Mesothelial cell of epicardium (in vitro differentiated cells): ENCODE data around the gene TAF8. TPM values are rescaled to one million over a fixed set of nuclear protein-coding genes. Genes with fewer than 3 reads are reported as not detected.
"Not testable (repeated sequence)": the region's sequence is repeated elsewhere in the genome, so short reads cannot be mapped to it uniquely, and the experiment has no call there.

Experiments
- DNase-seq, 2 experiments: peaks; one replicate each; pipeline ENCODE4 v3.0.0; 2021; ENCODE audit warnings: low spot score in 2 of 2; ENCODE audit not compliant: unreplicated experiment in 2 of 2
- H3K27ac Mint-ChIP-seq: 2 replicates; pipeline ENCODE4 v1.8.0; 2021; ENCODE audit warnings: mixed read lengths
- H3K27me3 Mint-ChIP-seq: 2 replicates; pipeline ENCODE4 v1.8.0; 2021; ENCODE audit warnings: low read depth, mixed read lengths
- H3K36me3 Mint-ChIP-seq: 2 replicates; pipeline ENCODE4 v1.8.0; 2021; ENCODE audit warnings: mixed read lengths
- H3K4me1 Mint-ChIP-seq: 2 replicates; pipeline ENCODE4 v1.8.0; 2021; ENCODE audit warnings: mixed read lengths
- H3K4me3 Mint-ChIP-seq: 2 replicates; pipeline ENCODE4 v1.8.0; 2021; ENCODE audit warnings: mild to moderate bottlenecking, moderate library complexity, mixed read lengths
- H3K9me3 Mint-ChIP-seq: 2 replicates; pipeline ENCODE4 v1.8.0; 2021; ENCODE audit warnings: mixed read lengths
- total RNA-seq: library from RNA; stranded (reverse); gene quantifications from 3 replicates; pipeline ENCODE4 v1.2.1, GENCODE V29; 2021
- TF ChIP-seq, protein P1 (sequence below): fragments of 200-600 bp; sonication (generic); IDR thresholded peaks from one replicate; pipeline ENCODE4 v1.5.0; 2021; ENCODE audit warnings: antibody characterized with exemption; ENCODE audit not compliant: unreplicated experiment

Gene TAF8
- total RNA-seq, 1 donor from 2014 or later = 38.9 TPM

DNA sequence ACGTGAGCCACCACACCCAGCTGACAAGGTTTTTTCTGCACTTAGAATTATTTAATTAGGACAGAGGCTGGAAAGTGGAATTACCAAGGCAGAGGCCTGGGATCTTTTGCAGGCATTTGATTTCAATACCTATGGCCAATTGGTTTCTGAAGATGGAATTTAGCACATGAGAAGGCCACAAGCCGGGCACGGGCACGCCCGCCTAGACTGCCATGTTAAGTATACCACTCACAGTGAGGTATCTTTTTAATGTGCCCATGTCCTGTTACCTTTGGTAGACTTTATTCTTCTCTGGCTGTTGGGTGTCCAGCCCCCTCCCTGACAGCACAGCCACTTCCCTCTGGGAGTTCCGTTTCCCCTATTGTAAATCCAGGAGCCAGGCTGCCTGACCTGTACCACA is 18.0 kb upstream of the TAF8 start:
- H3K27ac Mint-ChIP-seq = no peak overlapping the region
- H3K9me3 Mint-ChIP-seq = no peaks in the 10 kb centered on the region
- H3K36me3 Mint-ChIP-seq = peaks cover 5% of the 10 kb centered on the region
- DNase-seq = no peak
- TF ChIP-seq, protein P1, sequence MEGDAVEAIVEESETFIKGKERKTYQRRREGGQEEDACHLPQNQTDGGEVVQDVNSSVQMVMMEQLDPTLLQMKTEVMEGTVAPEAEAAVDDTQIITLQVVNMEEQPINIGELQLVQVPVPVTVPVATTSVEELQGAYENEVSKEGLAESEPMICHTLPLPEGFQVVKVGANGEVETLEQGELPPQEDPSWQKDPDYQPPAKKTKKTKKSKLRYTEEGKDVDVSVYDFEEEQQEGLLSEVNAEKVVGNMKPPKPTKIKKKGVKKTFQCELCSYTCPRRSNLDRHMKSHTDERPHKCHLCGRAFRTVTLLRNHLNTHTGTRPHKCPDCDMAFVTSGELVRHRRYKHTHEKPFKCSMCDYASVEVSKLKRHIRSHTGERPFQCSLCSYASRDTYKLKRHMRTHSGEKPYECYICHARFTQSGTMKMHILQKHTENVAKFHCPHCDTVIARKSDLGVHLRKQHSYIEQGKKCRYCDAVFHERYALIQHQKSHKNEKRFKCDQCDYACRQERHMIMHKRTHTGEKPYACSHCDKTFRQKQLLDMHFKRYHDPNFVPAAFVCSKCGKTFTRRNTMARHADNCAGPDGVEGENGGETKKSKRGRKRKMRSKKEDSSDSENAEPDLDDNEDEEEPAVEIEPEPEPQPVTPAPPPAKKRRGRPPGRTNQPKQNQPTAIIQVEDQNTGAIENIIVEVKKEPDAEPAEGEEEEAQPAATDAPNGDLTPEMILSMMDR = no peak
- H3K27me3 Mint-ChIP-seq = no peaks in the 10 kb centered on the region
- H3K4me3 Mint-ChIP-seq = no peak overlapping the region
- H3K4me1 Mint-ChIP-seq = peaks cover 19% of the 10 kb centered on the region

- peak overlapping the region; percentile 61 for H3K27ac Mint-ChIP-seq
- H3K9me3 Mint-ChIP-seq, DNase-seq, H3K4me3 Mint-ChIP-seq, H3K36me3 Mint-ChIP-seq, H3K27me3 Mint-ChIP-seq: not testable (repeated sequence)
- H3K4me1 Mint-ChIP-seq = peaks cover 11% of the 10 kb centered on the region
Measured at GRCh38 chr6:42037669-42038068, 12.7 kb upstream of the TAF8 start.

GRCh38 chr6:42038163-42038562 is 12.2 kb upstream of the TAF8 start:
- no peak for DNase-seq
- TF ChIP-seq, protein P1 = no peak
- Mint-ChIP-seq H3K4me3 (no peak overlapping the region), H3K27me3 (no peaks in the 10 kb centered on the region), H3K36me3 (peaks cover 3% of the 10 kb centered on the region), H3K9me3 (no peaks in the 10 kb centered on the region), H3K27ac (peak overlapping the region; percentile 61), H3K4me1 (peaks cover 11% of the 10 kb centered on the region)

DNA sequence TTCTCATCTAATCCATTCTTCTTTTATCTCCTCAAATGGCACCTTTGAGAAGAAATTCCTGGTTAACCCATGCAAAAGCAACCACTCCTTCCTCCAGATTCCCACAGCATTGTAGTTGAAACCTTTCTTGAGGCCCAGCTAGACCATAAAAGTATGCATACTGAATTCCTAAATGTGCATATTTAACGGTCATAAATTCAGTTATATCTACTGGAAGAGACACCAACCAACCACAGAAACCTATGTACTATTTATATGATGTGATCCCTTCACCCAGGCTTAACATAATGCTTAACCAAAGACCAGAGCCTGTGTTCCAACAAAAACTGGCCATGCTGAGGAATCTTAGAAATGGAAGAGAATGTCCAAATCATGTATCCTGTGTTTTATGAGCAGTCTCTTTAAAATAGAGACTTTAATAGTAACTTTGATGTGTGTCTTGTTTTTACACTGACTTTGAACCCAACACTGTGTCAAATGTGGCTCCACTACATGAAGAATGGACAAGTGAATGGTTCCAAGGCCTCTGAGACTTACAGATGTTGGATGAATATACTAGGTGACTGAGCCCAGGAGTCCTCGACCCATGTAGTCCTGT is 11.4 kb upstream of the TAF8 start:
- Mint-ChIP-seq H3K4me3 (no peak overlapping the region), H3K36me3 (peaks cover 3% of the 10 kb centered on the region), H3K27me3 (no peaks in the 10 kb centered on the region), H3K9me3 (no peaks in the 10 kb centered on the region), H3K27ac (peak overlapping the region; percentile 74), H3K4me1 (peaks cover 13% of the 10 kb centered on the region)
- TF ChIP-seq, protein P1 = no peak
- no peak for DNase-seq

- H3K9me3 Mint-ChIP-seq = no peaks in the 10 kb centered on the region
- no peaks in the 10 kb centered on the region for H3K36me3 Mint-ChIP-seq
- H3K27ac Mint-ChIP-seq = peak overlapping the region; percentile 0
- no peaks in the 10 kb centered on the region for H3K27me3 Mint-ChIP-seq
- peaks cover 31% of the 10 kb centered on the region for H3K4me1 Mint-ChIP-seq
- no peak overlapping the region for H3K4me3 Mint-ChIP-seq
- TF ChIP-seq, protein P1 = no peak
- DNase-seq = no peak
Measured at GRCh38 chr6:42040856-42041480, 9.4 kb upstream of the TAF8 start.

DNA sequence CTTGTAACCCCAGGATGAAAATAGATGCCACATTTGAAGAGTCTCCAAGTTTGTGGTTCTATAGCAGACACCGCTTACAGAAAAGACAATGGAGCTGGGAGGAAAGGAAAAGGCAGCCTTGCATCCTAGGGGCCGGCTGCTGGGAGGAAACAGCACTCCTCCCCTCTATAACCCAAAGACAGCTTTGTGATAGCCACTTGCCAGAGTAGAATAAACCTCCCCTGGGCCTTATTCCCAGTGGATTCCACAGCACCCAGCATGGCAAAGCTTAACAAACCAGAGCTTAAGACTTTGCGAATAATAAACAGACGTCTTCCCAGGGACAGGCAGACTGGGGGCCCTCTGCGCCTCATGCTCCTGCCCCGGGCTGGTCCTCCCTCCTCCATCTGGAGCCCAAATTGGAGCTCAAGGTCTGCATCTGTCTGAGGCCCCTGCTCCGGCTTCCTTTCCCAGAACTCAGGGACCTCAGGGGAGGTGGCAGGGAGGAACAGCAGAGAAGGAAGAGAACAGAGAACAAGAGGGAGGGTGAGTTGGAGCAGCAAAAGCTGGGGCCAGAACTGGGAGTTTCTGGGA is 8.8 kb upstream of the TAF8 start:
- Mint-ChIP-seq H3K4me1 (peaks cover 37% of the 10 kb centered on the region), H3K4me3 (no peak overlapping the region), H3K27ac (peak overlapping the region; percentile 0), H3K9me3 (no peaks in the 10 kb centered on the region), H3K36me3 (no peaks in the 10 kb centered on the region), H3K27me3 (no peaks in the 10 kb centered on the region)
- TF ChIP-seq, protein P1 = no peak
- DNase-seq = no peak
